Activated naive CD4-positive, alpha-beta T cell (primary cell): ENCODE measurements around the gene ITPR3.
"Not testable (repeated sequence)": the region's sequence is repeated elsewhere in the genome, so short reads cannot be mapped to it uniquely, and the experiment has no call there.

Experiments
- DNase-seq, 4 experiments: peaks; one replicate each; lab custom pipeline; 2025; lab: John Stamatoyannopoulos, UW

The ITPR3 gene

DNA sequence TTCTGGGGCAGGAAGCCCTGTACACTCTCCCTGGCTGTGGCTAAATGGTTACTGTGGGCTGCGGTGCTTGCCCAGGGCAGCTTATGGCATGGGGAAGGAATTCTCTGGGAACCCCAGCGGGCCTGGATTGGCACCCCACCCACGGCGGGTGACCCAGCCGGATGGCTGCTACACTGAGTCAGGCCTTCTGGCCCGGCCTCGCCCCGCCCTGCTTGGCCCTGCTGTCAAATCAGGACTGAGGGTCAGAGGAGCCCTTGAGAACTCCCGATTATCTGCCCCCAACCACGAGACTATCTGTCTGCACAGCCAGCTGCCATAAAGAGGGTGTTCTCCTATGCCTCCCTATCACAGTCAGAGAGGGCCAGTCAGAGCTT is 7.3 kb upstream of the ITPR3 start:
- DNase-seq = no peak

DNA sequence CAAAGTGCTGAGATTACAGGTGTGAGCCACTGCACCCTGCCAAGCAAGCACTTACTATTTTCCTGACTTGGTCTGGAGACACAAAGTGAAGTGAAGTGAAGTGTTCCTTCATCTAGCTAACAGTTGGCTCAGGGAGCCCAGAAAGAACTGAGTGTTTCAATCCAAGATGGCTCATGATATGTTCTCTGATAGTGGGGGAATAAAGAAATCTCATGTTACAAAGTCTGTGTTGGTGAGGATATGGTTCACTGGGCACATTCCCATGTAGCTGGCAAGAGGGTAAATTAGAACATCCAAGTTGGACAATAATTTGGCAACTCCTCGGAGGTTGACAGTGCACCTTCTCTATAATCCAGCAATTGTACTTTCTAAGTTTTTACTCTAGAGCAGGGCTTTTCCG is 5.0 kb upstream of the ITPR3 start:
- DNase-seq = no peak

DNA sequence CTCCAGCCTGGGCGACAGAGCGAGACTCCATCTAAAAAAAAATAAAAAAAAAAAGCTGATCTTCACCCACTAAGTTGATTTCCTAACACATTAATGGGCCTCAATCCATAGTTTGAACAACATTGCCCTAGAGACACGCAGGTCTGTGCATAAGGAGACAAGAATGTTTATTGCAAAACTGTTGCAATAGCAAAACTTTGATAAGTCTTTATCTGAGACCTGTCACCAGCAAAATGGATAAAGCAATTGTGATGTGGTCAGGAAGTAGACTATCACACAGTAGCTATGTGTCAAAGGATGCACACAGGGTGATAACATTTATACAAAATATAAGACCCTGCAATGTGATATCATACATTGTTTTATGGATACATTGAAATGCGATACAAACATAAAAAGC is 4.2 kb upstream of the ITPR3 start:
- DNase-seq = no peak

DNA sequence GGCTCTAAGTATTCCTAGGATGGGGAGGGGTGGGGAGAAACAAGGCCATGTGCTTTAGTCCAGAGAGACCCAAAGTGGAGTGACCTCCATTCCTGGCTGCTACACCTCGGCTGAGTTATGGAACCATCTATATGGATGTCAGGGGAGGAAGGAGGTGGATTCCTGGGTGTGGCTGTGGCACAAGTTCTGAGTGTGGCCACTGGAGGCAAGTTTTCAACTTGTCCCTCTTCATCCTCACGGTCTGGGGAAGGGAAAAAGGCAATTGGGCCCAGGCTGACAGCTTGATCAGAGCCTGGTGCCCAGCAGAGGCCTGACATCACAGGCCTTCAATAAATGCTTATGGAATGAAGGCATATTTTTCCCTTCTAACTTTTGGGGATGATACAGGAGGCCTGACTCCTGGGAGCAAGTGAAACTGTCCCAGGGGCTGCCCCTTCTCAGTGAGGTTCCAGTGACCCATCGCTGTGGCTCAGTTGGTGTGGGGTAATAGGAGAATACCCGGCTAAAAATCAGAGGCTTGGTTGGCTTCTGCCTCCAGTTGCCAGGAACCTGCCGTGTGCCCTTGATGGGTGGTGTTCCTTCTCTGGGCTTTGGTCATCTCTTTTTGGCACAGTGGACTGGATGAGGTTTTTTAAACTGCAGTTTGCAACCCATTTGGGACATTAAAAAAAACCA is 1.8 kb upstream of the ITPR3 start:
- DNase-seq = no peak

DNA sequence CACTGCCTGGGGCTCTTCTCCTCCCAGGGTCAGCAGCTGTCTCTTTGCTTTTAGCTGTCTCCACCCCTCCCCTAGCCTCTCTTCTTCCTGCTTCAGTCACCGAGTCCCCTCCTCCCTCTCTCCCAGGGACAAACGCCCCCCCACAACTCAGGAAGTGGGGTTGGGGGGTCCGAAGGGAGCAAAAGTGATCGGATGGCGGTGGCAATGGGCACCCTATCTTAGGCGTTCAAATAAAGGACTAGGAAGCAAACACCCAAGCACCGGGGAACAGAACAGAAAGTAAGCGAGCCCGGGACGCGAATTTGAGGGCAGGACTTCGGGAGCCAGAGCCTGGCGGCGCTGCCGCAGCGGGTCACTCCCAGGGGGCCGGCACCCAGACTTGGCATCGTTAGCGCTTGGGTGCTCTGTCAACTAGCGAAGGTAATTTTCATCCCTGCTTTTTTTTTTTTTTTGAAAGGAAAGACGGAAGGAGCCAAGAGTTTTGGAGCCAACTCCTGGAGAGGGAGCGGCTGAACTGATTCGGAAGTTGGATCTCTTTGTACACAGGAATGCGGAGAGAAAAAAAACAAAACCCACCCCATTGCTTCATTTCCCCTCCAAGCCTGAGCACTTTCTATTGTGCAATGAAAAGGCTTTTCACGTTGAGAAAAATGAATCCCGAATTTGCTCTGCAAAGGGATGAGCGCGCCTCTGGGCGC is 815 bp upstream of the ITPR3 start:
- no peak for DNase-seq

DNA sequence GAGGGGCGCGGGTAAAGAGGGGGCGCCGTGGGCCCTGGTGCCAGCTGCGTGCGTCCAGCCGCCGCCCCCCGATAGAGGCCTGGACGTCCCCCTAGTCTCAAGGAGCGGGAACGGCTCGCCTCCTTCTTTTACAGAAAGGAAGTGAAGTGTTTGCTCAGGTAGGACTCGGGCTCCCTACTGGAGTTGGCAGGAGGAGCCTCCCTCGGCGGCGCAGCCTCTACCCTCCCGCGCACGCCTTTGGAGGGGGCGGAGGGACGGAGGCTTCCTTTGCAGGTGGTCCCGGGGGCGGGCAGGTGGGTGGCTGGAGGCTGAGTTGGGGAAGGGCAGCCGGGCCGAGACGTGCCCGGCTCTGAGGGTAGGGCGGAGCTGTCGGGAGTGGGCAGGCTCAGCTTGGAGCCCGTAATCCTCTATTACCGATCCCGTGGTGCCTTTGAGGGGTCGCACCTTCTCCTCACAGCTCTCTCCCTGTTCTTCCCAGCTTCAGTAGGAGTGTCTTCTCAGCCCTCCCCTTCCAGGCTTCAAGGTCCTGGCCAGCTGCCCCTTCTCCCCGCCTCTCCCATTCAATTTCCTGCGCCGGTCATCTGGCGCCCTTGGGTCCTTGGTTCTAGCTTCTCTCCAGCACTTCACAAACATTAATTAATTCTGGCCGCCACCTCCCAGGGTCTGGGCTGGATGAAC is 728 bp downstream of the ITPR3 start:
- peak in 3 of 4 experiments; percentile 13 to 21 (median 14) for DNase-seq

DNA sequence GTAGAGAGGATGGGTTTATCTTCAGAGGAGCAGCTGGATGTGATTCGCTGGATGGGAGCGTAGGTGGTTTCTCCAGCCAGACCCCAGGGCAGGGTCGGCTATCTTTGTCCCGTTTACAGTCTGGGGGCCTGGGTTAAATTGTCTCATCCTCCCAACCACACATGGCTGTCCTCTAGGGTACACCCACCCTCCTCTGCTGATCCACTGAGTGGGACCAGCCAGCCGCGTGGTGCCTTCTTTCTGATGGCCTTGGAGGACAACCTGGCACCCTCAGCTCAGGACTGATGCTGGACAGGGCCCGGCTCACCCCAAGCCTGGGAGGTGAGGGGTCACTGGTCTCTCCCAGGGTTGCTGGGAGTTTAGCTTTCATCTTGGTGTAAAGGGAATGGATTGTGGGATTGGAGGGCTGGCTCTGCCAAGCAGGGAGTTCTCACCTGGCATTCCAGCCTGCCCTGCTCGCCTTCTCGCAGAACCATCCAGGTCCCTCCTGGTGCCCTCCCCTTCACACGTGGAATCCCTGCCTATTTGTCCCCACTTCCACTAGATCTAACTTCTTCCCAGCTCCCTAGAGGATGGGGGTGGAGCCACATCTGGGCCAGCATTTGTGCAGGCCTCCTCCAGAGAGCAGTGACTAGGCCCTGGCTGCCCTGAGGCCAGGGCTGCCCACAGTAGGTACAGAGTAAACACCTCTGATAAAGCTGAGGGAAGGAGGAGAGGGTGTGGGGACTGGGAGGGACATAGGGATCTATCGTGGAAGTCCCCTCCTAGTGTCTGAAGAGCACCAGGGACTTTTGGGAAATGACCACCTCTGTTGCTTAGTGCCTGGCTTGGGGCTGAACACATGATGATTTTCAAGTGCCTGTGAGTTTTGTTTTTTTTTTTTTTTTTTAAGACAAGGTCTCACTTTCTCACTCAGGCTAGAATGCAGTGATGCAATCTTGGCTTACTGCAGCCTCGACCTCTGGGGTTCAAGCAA is 1.6 kb downstream of the ITPR3 start:
- DNase-seq = no peak

DNA sequence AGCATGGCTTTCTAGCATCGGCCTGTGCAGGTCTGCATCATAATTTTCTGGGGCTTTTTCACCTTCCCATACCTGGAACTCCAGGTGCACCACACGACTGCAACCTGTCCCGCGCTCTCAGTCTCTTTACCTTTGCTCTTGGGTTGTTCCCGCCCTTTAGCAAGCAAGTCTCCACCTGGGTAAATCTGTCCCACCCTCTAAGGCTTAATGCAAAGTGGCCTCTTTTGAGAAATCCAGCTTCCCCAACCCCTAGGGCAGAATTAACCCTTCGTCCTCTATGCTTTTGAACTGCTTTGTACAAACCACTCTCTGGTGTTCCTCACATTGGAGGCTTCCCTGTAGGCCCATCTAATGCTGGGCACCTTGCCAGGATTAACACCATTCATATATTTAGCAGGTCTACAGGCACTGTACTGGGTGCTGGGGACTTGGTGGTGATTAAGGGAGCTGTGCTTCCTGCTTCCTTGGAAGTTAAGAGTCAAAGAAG is 2.8 kb downstream of the ITPR3 start:
- DNase-seq = no peak

DNA sequence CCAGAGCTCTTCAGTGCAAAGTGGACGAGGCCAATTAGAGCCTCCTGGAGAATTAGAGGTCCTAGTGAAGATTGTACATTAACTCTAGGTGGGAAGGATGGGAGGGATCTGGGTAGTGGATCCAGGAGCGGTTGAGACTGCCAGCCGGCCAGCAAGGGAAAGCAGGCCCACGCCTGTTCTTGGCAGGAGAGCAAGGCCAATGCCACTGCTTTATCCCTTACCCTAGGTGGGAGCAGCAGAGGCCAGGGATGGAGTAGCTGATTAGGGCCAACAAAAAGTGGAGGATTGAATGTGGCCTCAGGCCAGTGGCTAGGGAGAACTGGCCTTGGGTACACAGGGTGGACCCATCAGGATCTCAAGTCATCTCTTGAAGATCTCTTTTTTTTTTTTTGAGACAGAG is 3.7 kb downstream of the ITPR3 start:
- no peak for DNase-seq

DNA sequence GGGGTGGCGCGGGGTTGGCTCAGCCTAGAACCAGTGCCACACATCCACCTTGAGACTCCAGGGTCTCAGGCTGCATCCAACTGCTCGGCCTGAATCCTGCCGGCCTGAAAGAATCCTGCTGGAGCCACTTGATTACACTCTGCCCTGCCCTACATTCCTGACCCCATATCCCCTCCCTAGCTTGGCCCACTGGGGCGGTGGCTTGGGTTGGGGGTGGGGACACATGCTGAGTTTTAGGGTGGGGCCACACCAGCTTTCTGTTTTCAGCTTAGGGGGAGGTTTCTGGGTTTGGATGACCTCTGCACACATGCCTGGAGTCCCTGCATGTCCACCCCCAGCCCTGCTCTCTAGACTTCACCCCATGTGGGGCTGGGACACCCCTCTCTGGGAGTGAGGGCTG is 6.8 kb downstream of the ITPR3 start:
- no peak for DNase-seq

DNA sequence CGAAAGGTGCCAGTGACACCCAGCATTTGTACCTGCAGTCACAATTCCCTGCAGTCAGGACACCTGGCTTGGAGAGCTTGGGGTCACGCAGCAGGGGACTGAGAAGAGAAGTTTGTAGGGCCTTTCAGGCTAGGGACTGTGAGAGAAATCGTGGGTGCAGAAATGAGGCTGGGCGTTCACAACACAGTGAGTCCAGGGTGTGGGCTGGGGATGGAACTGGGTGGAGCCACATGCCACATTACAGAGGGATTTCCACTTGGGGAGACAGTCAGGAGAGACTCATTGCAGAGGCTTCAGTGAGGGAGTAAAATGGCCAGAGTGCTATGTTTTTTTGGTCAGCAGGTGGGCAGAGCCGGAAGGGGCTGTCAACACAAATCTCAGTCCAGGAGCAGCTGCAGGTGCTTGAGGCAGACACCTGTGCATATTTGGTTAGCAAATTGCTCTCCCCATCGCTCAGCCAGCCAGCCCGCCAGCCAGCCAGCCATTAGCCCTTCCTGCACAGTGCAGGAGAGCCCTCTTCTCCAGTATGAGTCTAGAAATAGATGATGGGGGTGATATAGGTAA is 7.4 kb downstream of the ITPR3 start:
- DNase-seq = no peak

DNA sequence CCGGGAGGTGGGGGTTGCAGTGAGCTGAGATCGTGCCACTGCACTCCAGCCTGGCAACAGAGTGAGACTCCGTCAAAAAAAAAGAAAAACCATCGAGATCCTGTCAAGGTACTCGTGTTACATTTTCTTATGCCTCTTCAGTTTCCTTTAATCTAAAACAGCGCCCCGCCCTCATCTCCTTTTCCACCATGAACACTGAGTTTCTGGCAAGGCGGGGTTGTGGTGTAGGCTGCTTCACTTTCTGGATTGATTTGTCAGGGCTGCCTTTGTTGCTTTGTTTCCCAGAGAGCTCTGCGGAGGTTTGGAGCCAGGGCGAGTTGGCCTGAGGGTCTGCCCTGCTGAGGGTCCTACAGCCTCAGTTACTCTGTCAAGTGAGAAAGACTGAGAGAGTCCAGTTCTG is 8.9 kb downstream of the ITPR3 start:
- DNase-seq = peak in 1 of 4 experiments; percentile 41

DNA sequence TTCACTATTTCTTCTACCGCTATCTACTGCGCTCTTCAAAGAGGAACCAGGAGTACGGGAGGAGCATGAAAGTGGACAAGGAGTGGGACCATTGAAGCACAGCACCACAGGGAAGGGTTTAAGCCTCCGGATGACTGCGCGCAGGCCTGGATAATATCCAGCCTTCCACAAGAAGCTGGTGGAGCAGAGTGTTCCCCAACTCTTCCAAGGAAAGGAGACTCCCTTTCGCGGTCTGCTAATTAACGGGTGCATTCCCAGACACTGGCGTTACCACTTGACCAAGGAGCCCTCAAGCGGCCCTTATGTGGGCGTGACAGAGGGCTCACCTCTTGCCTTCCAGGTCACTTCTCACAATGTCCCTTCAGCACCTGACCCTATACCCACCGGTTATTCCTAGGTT is 10.4 kb downstream of the ITPR3 start:
- not testable (repeated sequence) for DNase-seq

DNA sequence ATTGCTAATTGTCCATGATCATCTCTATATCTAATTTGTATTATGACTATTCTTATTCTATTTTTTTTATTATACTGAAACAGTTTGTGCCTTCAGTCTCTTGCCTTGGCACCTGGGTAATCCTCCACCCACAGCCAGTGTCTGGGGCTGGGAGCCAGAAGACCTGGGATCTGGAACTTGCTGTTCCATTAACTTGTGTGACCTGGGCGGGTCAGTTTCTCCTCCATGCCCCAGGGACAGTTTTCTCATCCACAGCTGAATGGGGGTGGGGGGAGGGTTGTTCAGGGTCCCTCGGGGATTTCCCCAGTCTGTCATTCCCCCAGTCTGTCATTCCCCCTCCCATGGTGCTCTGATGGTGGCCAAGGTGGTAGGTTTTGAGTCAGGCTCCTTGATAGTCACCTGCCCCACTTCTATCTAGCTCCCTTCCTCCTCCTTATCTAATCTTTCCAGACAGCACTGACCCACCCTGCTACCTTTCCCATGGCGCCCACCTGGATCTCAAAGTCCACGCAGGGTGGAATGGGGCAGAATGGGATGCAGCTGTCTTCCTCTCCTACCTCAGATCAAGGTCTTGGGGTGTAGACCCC is 10.9 kb downstream of the ITPR3 start:
- DNase-seq = no peak

DNA sequence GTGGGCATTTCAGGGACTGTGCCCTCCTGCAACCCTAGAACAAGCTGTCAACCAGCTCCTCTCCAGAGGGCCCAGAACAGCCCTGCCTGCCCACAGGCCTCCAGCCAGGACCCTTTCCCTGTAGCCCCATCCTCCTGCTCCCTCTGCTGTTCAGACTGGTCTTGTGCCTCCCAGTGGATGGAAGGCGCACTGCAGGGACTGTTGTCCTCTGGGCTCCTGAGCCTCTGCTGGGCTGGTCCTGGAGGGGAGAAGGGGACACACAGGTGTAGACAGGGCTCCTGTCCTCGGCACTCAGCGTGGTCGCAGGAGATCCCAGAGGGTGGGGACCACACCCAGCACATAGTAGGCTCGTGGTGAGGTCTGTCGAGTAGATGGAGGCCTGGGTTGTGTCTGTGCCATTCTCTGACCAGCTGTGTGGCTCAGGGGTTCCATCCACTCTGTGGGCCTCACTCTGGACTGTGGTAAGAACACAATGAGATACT is 11.5 kb downstream of the ITPR3 start:
- peak in 2 of 4 experiments; percentile 9 to 35 for DNase-seq

DNA sequence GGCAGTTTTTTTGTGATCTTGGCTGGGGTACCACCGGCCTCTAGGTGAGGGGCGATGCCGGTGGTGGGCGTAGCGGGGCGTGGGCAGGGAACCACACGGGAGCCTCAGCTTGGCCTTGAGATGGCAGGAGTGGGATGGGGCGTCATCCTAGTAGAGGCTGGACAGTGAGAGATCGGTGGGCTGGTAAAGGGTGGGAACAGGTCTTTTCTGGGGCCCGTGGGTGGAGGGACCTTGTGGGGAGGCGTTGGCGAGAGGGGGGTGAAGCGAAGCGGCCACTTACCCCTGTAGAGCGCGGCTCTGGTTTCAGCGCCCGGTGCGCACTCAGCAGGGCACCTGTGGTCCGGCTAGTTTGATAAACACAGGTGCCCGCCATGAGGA is 12.0 kb downstream of the ITPR3 start:
- DNase-seq = no peak

DNA sequence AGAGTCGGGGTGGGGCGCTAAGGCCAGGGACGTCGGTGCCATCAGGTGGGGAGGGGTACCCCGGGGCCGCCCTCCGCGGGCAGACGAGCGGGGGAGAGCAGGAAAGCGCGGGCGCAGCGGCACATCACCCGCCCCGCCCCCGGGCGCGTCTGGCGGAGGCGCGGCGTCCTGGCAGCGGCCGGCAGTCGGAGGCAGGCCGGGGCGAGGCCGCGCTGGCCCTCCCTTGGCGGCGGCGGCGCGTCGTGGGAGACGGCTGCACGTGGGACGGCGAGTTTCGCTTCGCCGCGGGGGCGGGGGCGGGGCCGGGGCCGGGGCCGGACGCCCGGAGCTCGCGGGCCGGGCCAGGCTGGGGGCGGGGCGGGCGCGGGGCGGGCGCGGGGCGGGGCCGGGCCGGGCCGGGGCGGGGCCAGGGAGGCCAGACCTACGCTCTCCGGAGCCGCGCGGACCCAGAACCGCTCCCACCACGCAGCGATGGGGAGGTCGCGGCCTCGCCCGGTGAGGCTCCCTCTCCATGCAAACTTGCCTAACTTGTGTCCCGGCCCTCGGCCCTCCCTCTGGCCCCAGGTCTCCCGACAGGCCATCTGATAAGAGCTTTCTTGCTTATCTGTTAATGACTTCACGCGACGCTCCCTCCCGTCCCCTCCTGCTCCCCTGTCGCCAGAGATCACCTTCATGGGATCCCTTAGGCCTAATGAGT is 12.5 kb downstream of the ITPR3 start:
- DNase-seq = peak in 1 of 4 experiments; percentile 59

DNA sequence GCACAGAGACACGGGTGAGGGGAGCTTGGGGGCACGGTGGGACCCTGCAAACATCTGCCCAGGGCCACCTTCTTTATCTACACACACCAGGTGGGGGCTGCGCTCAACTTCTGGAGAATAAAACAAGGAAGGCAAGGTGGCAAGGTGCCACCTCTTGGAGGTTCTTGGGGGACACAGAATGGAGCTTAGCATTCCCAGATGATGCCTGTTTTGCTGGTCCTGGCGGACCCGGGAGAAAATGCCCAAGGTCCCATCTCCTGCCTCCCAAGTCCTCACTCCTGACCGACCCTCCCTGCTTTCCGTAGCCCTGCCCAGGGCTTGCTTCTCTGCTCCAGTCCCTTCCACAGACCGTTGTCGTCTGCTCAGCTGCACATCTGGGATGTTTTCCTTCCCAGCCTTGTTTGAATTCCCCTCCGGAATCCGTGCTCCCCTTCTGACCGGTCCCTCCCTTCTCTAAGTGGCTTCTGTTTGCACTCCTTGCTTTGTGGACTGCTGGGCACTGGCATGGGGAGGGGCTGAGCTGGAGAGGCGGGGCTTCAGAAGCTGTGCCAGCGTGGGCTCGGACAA is 13.1 kb downstream of the ITPR3 start:
- no peak for DNase-seq

DNA sequence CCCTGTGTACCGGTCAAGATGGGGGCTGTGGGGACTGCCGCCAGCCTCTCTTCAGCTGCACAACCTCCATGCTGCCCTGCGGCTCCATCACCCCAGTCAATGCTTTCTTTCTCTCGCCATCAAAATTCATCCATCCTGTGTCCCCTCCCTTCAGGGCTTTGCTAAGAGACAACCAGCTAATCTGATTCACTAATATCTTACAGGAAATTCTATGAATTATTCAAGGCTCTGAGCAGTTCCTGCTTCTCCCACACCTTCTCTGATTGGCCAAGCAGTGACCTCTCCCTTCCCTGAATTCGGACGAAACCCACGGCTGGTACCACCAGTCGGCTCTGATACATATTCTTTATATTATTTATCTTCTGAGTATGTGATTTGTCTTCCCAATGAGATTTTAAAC is 13.8 kb downstream of the ITPR3 start:
- no peak for DNase-seq

DNA sequence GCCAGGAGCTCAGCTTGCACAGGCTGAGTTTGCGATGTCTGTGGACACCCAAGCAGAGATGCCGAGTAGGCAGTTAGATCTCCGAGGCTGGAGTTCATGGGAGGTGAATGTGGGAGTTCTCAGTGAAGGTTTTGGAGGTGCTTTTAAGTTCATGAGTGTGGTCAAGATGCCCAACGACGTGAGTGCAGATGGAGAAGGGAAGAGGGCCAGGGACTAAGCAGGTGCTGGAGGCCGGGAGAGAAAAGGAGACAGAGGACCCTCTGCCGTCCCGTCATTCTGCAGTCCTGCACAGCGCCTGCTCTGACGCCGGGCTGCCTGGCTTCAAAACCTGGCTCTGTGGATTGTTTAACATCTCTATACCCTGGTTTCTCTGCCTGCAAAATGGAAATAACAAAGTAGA is 15.5 kb downstream of the ITPR3 start:
- no peak for DNase-seq
